HepG2 (cell line): ENCODE data around the gene PGA5. TPM values are rescaled to one million over a fixed set of nuclear protein-coding genes. Genes with fewer than 3 reads are reported as not detected.

Experiments used
- ADNP ChIP-seq: sonication (generic); formaldehyde crosslinking; IDR thresholded peaks from 2 replicates; pipeline ENCODE4 v1.4.0; 2020; ENCODE audit warnings: missing genetic modification reagents
- AGO2 ChIP-seq: fragments of 200-400 bp; formaldehyde crosslinking; optimal IDR thresholded peaks from 2 replicates; pipeline ENCODE3; 2017; ENCODE audit warnings: mild to moderate bottlenecking, low read depth, low read length, moderate library complexity
- FOXA3 ChIP-seq: IDR thresholded peaks from 2 replicates; pipeline ENCODE4 v1.6.1; 2016; ENCODE audit warnings: missing genetic modification reagents, missing compliant biosample characterization
- SRSF9 ChIP-seq: fragments of 200-400 bp; formaldehyde crosslinking; IDR thresholded peaks from 2 replicates; pipeline ENCODE4 v1.6.1; 2018; ENCODE audit warnings: borderline replicate concordance, mild to moderate bottlenecking, low read depth, low read length; ENCODE audit not compliant: insufficient read depth, poor library complexity, severe bottlenecking
- THRA ChIP-seq: sonication (generic); formaldehyde crosslinking; IDR thresholded peaks from 2 replicates; pipeline ENCODE4 v1.4.0; 2020; ENCODE audit warnings: missing genetic modification reagents, borderline replicate concordance
- TOE1 ChIP-seq: sonication (generic); formaldehyde crosslinking; IDR thresholded peaks from 2 replicates; pipeline ENCODE4 v1.4.0; 2020; ENCODE audit warnings: mild to moderate bottlenecking, missing genetic modification reagents
- ZNF782 ChIP-seq: sonication (generic); formaldehyde crosslinking; IDR thresholded peaks from 2 replicates; pipeline ENCODE4 v1.4.0; 2020; ENCODE audit warnings: missing genetic modification reagents, mild to moderate bottlenecking, borderline replicate concordance
- ZNF891 ChIP-seq: sonication (generic); formaldehyde crosslinking; IDR thresholded peaks from 2 replicates; pipeline ENCODE4 v1.5.0; 2020; ENCODE audit warnings: mild to moderate bottlenecking, missing genetic modification reagents
- polyA plus RNA-seq, 8 experiments: library from polyadenylated mRNA; depleted of rRNA in 3 of 8; stranded (reverse) in 7 of 8; unstranded in 1 of 8; fragments of >200 nt; fragmentation: Illumina TruSeq in 4 of 8; extraction: Trizol in 4 of 8; gene quantifications; 2 replicates each; pipeline versions ENCODE4 v1.2.1 to v1.2.3, GENCODE V29; 2011 to 2016; ENCODE audit warnings: low read depth in 4 of 8, missing spikeins in 1 of 8, mixed read lengths in 1 of 8; ENCODE audit not compliant: insufficient read depth in 1 of 8
- total RNA-seq, 5 experiments: library from RNA; depleted of rRNA; stranded (reverse); fragments of >200 nt; fragmentation: Illumina TruSeq; extraction: Trizol; gene quantifications; 2 replicates each; pipeline ENCODE4 v1.2.3, GENCODE V29; 2016; ENCODE audit warnings: low read depth in 1 of 5
- TF ChIP-seq, protein P1 (sequence below): sonication (generic); formaldehyde crosslinking; IDR thresholded peaks from 2 replicates; pipeline ENCODE4 v1.5.0; 2020; ENCODE audit warnings: missing genetic modification reagents
- TF ChIP-seq, protein P2 (sequence below): IDR thresholded peaks from 2 replicates; pipeline ENCODE4 v1.6.1; 2016; ENCODE audit warnings: missing compliant biosample characterization, missing genetic modification reagents, borderline replicate concordance

Gene PGA5
- total and polyA plus RNA-seq, 2 of the 13 experiments (the other 11 are each of a cell fraction or from before 2014, with no cell fraction given) = not detected

DNA sequence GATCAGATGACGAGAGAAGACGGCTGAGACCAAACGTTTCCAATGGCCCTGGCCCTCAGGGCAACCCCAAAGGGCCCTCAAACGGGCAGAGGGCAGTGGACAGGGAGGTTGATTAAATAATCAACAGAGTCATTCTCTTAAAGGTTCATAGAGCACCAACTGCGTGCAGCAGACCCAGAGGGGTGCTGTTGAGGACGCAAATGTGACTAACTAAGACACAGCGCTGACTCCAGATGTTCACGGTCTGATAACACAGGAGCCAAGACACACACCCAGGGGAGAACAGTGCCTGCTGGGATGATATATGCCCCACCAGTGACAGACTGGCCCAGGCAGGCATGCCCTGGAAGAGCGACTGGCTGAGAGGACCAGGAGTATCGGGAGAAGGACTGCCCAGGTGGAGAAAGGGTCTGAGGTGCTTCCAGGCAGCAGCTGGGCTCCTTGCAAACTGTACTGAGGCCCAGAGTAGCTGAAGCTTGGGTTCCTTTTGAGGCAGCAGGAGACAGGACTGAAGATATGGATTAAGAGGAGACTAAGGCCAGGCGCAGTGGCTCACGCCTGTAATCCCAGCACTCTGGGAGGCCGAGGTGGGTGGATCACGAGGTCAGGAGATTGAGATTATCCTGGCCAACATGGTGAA lies 46.5 kb downstream of the PGA5 start (continued):
- TF ChIP-seq, protein P1, sequence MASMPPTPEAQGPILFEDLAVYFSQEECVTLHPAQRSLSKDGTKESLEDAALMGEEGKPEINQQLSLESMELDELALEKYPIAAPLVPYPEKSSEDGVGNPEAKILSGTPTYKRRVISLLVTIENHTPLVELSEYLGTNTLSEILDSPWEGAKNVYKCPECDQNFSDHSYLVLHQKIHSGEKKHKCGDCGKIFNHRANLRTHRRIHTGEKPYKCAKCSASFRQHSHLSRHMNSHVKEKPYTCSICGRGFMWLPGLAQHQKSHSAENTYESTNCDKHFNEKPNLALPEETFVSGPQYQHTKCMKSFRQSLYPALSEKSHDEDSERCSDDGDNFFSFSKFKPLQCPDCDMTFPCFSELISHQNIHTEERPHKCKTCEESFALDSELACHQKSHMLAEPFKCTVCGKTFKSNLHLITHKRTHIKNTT (CRISPR knock-in tag) = no peak
- TF ChIP-seq THRA = no peak
- no peak for TF ChIP-seq AGO2
- TF ChIP-seq FOXA3 (CRISPR knock-in tag) = no peak
- TF ChIP-seq TOE1 (CRISPR knock-in tag) = no peak
- TF ChIP-seq, protein P2, sequence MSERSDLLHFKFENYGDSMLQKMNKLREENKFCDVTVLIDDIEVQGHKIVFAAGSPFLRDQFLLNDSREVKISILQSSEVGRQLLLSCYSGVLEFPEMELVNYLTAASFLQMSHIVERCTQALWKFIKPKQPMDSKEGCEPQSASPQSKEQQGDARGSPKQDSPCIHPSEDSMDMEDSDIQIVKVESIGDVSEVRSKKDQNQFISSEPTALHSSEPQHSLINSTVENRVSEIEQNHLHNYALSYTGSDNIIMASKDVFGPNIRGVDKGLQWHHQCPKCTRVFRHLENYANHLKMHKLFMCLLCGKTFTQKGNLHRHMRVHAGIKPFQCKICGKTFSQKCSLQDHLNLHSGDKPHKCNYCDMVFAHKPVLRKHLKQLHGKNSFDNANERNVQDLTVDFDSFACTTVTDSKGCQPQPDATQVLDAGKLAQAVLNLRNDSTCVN (CRISPR knock-in tag) = no peak
- TF ChIP-seq ADNP (CRISPR knock-in tag) = no peak
- no peak for TF ChIP-seq SRSF9
- no peak for TF ChIP-seq ZNF891
- no peak for TF ChIP-seq ZNF782 (CRISPR knock-in tag)
